Cardiac fibroblast (primary cell): ENCODE data around the gene MAB21L3.

ENCODE experiments used
- DNase-seq, 2 donors: peaks; one replicate each; pipeline versions ENCODE4 v3.0.0 to v3.0.0-alpha.2; 2010; ENCODE audit warnings: low read depth in 2 of 2
- H3K4me3 ChIP-seq, 2 donors: replicated peaks in 1 of 2; 1 replicate in 1 of 2; 2 replicates in 1 of 2; pipeline ENCODE4 v1.5.1; 2011; ENCODE audit warnings: low read depth in 2 of 2, low read length in 2 of 2, mild to moderate bottlenecking in 2 of 2, moderate library complexity in 1 of 2
- TF ChIP-seq, protein P1 (sequence below): IDR thresholded peaks from one replicate; pipeline ENCODE4 v1.5.1; 2011; ENCODE audit warnings: low read depth, mild to moderate bottlenecking, low read length, inconsistent platforms

Gene MAB21L3

DNA sequence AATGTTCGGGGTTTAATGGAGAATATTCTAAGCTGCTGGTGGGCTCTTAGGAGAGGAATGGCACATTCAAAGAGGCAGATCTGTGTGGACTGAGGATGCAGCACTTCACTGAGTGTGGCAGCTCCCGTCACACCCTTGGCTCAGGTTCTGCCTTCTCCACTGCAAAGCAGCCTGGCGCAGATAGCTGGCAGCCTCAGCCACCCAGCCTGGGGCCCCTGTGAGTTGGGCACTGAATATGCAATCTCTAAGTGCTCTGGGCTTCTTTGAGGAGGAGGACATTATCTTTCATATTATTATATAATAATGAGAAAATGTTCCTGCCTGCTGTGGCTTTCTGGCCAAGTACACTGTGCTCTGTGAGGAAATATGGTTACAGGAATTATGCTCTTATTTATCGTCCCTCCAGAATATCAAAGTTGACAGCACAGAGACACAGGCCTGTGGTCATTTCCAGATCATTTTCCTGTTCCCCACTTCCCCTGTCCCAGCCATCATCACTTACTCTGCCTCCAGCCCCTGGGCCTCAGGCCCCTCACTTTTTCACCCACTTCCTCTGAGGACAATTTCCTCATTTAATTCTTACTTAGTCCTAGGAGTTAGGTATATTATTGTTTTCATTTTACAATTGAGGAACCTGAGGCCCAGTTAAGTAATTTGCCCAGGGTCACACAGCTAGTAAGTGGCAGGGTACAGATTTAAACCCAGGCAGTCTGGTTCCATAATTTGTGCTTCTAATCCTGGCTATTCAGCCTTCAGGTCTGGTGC lies 53.6 kb downstream of the MAB21L3 start:
- H3K4me3 ChIP-seq = no peak overlapping the region
- DNase-seq = peak in 1 of 2 donors; percentile 12

DNA sequence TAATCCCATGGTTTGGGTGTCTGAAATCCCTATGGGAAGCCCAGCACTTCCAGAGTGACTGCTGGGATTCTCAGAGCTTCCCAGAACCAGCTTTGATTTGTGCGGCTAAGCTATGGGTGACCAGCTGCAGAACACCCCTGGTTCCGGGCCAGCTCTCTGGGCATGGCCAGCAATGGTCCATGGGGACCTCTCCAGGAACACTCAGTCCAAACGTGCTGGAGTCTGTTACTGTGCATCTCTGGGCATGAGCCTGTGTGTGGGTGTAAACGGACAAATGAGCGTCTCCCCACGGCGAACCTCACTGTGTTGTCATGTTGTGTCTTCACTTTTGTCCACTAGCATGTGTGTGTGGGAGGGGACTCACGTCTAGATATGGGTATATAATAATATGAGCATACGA lies 54.4 kb downstream of the MAB21L3 start:
- no peak overlapping the region for H3K4me3 ChIP-seq

More for the DNA sequence above, 53.6 kb downstream of the MAB21L3 start:
- TF ChIP-seq, protein P1, sequence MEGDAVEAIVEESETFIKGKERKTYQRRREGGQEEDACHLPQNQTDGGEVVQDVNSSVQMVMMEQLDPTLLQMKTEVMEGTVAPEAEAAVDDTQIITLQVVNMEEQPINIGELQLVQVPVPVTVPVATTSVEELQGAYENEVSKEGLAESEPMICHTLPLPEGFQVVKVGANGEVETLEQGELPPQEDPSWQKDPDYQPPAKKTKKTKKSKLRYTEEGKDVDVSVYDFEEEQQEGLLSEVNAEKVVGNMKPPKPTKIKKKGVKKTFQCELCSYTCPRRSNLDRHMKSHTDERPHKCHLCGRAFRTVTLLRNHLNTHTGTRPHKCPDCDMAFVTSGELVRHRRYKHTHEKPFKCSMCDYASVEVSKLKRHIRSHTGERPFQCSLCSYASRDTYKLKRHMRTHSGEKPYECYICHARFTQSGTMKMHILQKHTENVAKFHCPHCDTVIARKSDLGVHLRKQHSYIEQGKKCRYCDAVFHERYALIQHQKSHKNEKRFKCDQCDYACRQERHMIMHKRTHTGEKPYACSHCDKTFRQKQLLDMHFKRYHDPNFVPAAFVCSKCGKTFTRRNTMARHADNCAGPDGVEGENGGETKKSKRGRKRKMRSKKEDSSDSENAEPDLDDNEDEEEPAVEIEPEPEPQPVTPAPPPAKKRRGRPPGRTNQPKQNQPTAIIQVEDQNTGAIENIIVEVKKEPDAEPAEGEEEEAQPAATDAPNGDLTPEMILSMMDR = no peak

DNA sequence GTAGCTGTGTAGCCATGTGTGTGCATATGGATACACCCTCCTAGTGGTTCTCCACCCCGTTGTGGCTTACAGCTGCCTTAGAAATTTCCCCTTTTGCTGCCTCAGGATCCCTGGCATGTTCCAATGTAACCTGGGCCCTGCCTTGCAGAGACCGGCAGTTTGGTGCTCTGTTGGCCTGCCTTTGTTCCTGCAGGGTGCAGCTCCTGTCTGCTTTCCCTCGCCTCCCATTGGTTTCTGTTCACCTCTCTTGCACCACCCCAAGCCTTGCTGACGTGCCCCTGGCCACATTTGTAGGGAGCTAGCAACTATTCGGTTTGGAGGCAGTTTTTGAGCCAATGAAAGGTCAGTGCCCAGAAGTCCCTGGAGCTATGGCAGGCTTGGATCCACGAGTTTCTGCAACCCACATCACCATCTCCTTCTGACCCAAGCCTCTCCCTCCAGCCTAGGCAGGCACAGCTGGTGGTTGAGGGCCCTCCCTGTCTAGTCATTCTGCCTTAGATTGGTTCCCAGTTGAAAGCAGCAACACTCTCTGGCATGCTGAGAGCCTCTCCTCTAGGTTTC lies 54.9 kb downstream of the MAB21L3 start:
- TF ChIP-seq, protein P1 = no peak
- no peak overlapping the region for H3K4me3 ChIP-seq
- no peak for DNase-seq

More for the DNA sequence above, 54.4 kb downstream of the MAB21L3 start:
- no peak for DNase-seq
- TF ChIP-seq, protein P1 = no peak

DNA sequence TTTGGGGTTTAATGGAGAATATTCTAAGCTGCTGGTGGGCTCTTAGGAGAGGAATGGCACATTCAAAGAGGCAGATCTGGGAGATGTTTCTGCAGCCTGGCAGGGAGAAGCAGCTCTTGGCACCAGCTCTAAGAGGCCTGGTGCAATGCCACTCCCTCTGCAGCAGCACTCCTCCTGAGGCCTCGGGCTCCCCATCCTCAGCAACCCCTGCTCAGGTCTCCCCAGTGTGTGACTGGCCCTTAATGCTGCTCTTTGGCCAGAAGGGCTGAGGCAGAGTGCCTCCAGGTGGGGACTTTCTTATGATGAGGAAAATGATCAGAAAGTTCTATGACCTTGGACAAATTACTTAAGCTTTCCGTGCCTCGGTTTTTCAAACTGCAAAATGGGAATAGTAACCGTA lies 55.5 kb downstream of the MAB21L3 start:
- H3K4me3 ChIP-seq = no peak overlapping the region
- TF ChIP-seq, protein P1 = no peak
- no peak for DNase-seq

DNA sequence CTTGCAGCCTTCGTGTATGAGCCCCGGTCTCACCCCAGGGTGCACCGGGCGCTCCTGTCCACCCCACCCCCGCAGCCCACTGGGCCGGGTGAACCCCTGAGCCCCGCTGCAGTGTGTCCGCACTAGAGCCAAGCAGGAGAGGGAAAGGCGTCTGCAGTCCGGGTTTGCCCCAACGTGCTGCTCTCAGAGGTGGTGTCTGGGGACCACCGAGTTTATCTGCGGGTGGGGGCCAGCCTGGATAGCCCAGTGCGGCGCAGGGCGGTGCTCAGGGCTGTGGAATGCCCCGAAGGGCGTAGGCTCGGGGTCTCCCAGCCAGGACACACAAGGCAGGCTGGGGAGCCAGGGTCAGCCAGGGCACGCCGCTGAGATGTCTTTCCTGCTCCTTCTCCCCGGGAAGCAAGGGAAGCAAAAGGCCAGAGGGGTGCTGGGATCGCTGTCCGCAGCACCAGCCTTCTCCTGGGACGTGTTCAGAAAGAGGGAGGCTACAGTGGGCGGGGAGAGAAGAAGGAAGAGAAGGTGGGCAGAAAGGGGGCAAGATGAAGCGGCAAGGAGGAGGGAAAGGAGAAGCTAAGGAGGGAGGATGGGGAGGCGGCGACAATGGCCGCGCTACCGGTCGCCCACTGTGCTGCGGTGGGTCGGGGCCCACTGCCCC lies 56.6 kb downstream of the MAB21L3 start:
- peak; percentile 19 to 28 for DNase-seq
- TF ChIP-seq, protein P1 = no peak
- H3K4me3 ChIP-seq = peak overlapping the region; percentile 53 to 60

DNA sequence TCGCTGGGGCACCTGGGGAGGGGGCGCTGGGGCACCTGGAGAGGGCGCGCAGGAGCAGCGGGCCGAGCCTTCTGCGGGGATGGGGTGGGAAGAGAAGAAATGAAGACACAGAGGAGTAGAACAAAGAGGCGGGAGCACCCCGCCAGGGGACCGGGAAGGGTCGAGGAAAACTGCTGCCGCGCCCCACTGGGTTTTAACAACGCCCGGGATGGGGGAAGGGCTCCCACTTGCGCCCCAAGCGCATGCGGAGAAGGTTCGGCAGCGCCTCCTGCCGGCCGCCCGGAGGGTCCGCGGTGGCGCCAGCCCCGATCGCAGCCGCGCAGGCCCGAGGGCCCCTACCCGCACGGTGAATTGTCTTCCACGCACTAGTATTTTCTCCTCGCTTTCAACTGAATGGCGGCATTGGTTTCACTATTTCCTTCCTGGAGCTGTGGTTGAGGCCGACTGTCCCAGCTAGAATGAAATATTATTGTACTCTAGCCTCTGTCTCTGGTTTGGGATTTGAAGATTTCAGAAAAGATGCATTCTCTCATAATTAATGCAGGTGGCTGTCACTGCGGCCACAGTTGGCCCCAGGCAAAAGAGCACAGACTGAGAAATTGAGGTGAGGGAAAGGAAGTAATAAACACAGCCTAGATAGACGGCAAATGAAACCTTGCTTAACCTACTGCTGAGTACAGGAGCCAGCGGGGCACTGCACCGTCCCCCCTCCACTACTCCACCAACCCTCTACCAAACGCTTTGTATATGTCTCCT lies 57.3 kb downstream of the MAB21L3 start:
- peak; percentile 66 to 76 for DNase-seq
- peak overlapping the region; percentile 53 to 60 for H3K4me3 ChIP-seq
- TF ChIP-seq, protein P1 = peak; percentile 61
